DOHH2 (cell line): ENCODE measurements around the gene ALKBH4.
"Not testable (repeated sequence)": the region's sequence is repeated elsewhere in the genome, so short reads cannot be mapped to it uniquely, and the experiment has no call there.

Source experiments
- CTCF ChIP-seq: fragments of 200-600 bp; sonication (generic); IDR thresholded peaks from one replicate; pipeline ENCODE4 v1.5.1; 2014; ENCODE audit warnings: antibody characterized with exemption, mild to moderate bottlenecking, low read depth, low read length; ENCODE audit not compliant: poor library complexity, severe bottlenecking
- EZH2phosphoT487 ChIP-seq: fragments of 200-600 bp; sonication (generic); IDR thresholded peaks from 2 replicates; pipeline ENCODE4 v1.6.1; 2017; ENCODE audit warnings: borderline replicate concordance, mild to moderate bottlenecking, antibody characterized with exemption, low read length, moderate library complexity, mixed read lengths

DNA sequence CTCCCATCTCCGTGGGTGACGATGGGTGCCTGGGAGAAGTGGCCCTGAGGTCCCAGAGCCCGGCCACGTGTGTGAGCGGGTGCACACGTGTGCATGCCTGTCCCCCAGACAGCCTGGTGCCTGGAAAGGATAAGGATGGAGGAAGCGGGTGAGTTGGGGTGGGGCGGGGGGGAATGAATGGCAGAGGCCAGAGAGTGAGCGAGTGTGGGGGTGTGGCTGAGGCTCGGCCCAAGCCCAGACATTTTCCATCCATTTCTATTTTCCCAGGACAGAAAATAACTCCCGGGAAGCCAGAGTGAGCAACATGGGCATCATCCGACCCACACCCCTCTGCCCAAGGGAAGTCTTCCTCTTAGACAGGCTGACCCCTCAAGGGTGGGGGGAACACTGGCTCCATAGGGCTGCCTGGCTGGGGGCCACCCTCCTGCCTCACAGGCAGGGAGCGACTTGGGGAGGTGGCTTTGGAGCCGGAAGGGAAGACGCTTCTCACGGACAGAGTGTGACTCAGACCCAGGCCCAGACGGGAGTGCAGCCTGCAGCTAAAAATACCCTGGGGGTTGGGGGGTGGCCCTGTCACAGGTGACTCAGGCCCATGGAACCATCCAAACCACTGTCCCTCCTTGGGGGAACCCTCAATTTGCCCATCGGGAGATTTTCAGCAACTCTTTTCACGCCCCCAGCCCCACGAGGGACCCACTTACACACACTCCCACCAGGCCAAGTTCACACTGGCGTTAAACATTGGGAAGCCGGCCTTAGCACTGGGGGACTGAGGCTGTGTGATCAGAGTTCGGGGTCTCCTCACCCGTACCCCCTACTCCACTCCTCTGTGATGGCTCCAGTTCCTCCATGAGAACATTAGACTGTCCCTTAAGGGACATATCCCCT, 40.9 kb upstream of the ALKBH4 start:
- not testable (repeated sequence) for TF ChIP-seq CTCF, EZH2phosphoT487
